Panc1 (cell line): Measurements from ENCODE around the gene TANGO6.

Experiments used
- POLR2AphosphoS5 ChIP-seq: IDR thresholded peaks from 2 replicates; pipeline ENCODE4 v1.6.1; 2012; ENCODE audit warnings: mild to moderate bottlenecking, low read depth, low read length, moderate library complexity
- SIN3A ChIP-seq: IDR thresholded peaks from 2 replicates; pipeline ENCODE4 v1.6.1; 2012; ENCODE audit warnings: low read depth, mild to moderate bottlenecking, low read length, moderate library complexity, borderline replicate concordance; ENCODE audit not compliant: insufficient read depth
- TF ChIP-seq, protein P1 (sequence below): fragments of 450-650 bp; IDR thresholded peaks from 2 replicates; pipeline ENCODE4 v1.5.1; 2017; ENCODE audit warnings: mild to moderate bottlenecking
- TF ChIP-seq, protein P2 (sequence below), 2 experiments: IDR thresholded peaks; 2 replicates each; pipeline ENCODE4 v1.6.1; 2011 to 2012; ENCODE audit warnings: low read depth in 2 of 2, control low read depth in 1 of 2, low read length in 1 of 2, mild to moderate bottlenecking in 1 of 2, moderate library complexity in 1 of 2; ENCODE audit not compliant: insufficient read depth in 1 of 2

DNA sequence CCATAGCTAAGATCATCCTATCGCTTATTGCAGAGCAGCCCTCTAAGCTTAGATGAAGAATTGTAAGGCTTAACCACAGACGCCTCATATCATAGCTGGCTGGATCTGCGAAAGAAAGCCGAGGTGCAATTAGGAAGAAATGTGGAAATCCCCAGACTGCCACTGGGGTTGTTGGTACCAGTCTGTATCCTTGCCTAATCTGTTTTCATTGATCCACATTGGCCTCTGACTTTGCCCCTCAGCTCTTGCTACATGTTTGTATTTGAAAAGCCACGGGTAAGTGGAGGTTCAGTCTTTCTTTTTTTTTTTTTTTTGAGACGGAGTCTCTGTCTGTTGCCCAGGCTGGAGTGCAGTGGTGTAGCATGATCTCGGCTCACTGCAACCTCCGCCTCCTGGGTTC is 48.9 kb downstream of the TANGO6 start:
- TF ChIP-seq, protein P1, sequence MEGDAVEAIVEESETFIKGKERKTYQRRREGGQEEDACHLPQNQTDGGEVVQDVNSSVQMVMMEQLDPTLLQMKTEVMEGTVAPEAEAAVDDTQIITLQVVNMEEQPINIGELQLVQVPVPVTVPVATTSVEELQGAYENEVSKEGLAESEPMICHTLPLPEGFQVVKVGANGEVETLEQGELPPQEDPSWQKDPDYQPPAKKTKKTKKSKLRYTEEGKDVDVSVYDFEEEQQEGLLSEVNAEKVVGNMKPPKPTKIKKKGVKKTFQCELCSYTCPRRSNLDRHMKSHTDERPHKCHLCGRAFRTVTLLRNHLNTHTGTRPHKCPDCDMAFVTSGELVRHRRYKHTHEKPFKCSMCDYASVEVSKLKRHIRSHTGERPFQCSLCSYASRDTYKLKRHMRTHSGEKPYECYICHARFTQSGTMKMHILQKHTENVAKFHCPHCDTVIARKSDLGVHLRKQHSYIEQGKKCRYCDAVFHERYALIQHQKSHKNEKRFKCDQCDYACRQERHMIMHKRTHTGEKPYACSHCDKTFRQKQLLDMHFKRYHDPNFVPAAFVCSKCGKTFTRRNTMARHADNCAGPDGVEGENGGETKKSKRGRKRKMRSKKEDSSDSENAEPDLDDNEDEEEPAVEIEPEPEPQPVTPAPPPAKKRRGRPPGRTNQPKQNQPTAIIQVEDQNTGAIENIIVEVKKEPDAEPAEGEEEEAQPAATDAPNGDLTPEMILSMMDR: no peak
- TF ChIP-seq, protein P2, sequence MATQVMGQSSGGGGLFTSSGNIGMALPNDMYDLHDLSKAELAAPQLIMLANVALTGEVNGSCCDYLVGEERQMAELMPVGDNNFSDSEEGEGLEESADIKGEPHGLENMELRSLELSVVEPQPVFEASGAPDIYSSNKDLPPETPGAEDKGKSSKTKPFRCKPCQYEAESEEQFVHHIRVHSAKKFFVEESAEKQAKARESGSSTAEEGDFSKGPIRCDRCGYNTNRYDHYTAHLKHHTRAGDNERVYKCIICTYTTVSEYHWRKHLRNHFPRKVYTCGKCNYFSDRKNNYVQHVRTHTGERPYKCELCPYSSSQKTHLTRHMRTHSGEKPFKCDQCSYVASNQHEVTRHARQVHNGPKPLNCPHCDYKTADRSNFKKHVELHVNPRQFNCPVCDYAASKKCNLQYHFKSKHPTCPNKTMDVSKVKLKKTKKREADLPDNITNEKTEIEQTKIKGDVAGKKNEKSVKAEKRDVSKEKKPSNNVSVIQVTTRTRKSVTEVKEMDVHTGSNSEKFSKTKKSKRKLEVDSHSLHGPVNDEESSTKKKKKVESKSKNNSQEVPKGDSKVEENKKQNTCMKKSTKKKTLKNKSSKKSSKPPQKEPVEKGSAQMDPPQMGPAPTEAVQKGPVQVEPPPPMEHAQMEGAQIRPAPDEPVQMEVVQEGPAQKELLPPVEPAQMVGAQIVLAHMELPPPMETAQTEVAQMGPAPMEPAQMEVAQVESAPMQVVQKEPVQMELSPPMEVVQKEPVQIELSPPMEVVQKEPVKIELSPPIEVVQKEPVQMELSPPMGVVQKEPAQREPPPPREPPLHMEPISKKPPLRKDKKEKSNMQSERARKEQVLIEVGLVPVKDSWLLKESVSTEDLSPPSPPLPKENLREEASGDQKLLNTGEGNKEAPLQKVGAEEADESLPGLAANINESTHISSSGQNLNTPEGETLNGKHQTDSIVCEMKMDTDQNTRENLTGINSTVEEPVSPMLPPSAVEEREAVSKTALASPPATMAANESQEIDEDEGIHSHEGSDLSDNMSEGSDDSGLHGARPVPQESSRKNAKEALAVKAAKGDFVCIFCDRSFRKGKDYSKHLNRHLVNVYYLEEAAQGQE (IDR thresholded peaks at IDR 0.05; ENCODE audit: insufficient read depth in 1 of 2, low read depth in 2 of 2, low read length in 1 of 2): no peak
- TF ChIP-seq POLR2AphosphoS5 (no peak), SIN3A (no peak)
